H1 (cell line): Measurements from ENCODE around the gene TRIP13. TPM values are rescaled to one million over a fixed set of nuclear protein-coding genes. Genes with fewer than 3 reads are reported as not detected.
A peak's percentile ranks its signal among the peaks of the same experiment; 100 is the strongest.

Experiments
- CTCF ChIA-PET: fragments of 300-600 bp; sonication (Branson Sonifier 250); formaldehyde crosslinking; loops from one replicate; lab custom pipeline; 2021; ENCODE audit not compliant: partially characterized antibody; lab: Charles Lee
- POLR2A ChIA-PET: fragments of 300-600 bp; sonication (Branson Sonifier 250); formaldehyde crosslinking; loops from one replicate; lab custom pipeline; 2021; ENCODE audit warnings: inconsistent platforms; ENCODE audit not compliant: partially characterized antibody; lab: Charles Lee
- DNase-seq, 2 experiments: peaks; one replicate each; pipeline versions ENCODE4 v3.0.0 to v3.0.0-alpha.2; 2010 to 2022; ENCODE audit warnings: low spot score in 2 of 2, low read depth in 1 of 2, mixed read lengths in 1 of 2
- FAIRE-seq: peaks from 2 replicates; lab custom pipeline; 2011; peaks lifted over from hg19 to GRCh38; lab: Jason Lieb, UNC
- H2AFZ ChIP-seq: 2 replicates; pipeline ENCODE4 v1.8.1; 2012; ENCODE audit warnings: low read length, inconsistent platforms
- H2AK5ac ChIP-seq: 2 replicates; pipeline ENCODE4 v1.6.1; 2013; ENCODE audit warnings: low read depth, low read length
- H2BK120ac ChIP-seq: replicated peaks from 2 replicates; pipeline ENCODE3; 2013; ENCODE audit warnings: low read depth, low read length, inconsistent platforms
- H2BK12ac ChIP-seq: 2 replicates; pipeline ENCODE4 v1.6.1; 2013; ENCODE audit warnings: low read depth, low read length
- H2BK15ac ChIP-seq: 2 replicates; pipeline ENCODE4 v1.6.1; 2013; ENCODE audit warnings: low read length
- H2BK20ac ChIP-seq: 2 replicates; pipeline ENCODE4 v1.6.1; 2013; ENCODE audit warnings: low read length
- H2BK5ac ChIP-seq: 2 replicates; pipeline ENCODE4 v1.6.1; 2013; ENCODE audit warnings: low read depth, low read length
- H3K14ac ChIP-seq: 2 replicates; pipeline ENCODE4 v1.6.1; 2013; ENCODE audit warnings: inconsistent platforms; ENCODE audit not compliant: insufficient read length
- H3K18ac ChIP-seq: 2 replicates; pipeline ENCODE4 v1.6.1; 2013; ENCODE audit warnings: low read length; ENCODE audit errors: extremely low read depth
- H3K23ac ChIP-seq: 2 replicates; pipeline ENCODE4 v1.6.1; 2013; ENCODE audit warnings: inconsistent platforms; ENCODE audit not compliant: insufficient read length
- H3K23me2 ChIP-seq: 2 replicates; pipeline ENCODE4 v1.6.1; 2013; ENCODE audit warnings: low read depth, low read length
- H3K27ac ChIP-seq: 2 replicates; pipeline ENCODE4 v1.6.1; 2011; ENCODE audit warnings: low read depth, low read length, inconsistent platforms
- H3K27me3 ChIP-seq, 4 experiments: replicated peaks in 1 of 4; 1 replicate in 1 of 4; 2 replicates in 3 of 4; pipeline versions ENCODE4 v1.6.1 to v1.8.1; 2011 to 2013; ENCODE audit warnings: low read length in 3 of 4, mild to moderate bottlenecking in 3 of 4, inconsistent platforms in 2 of 4, mixed read lengths in 2 of 4, moderate library complexity in 1 of 4; ENCODE audit not compliant: control insufficient read depth in 3 of 4, insufficient read depth in 3 of 4; ENCODE audit errors: extremely low read depth in 1 of 4
- H3K36me3 ChIP-seq, 4 experiments: 2 replicates each; pipeline versions ENCODE4 v1.6.1 to v1.8.1; 2011 to 2013; ENCODE audit warnings: mild to moderate bottlenecking in 4 of 4, low read length in 3 of 4, moderate library complexity in 2 of 4, control low read depth in 1 of 4, inconsistent platforms in 1 of 4; ENCODE audit not compliant: insufficient read depth in 4 of 4, control insufficient read depth in 2 of 4
- H3K4ac ChIP-seq: replicated peaks from 2 replicates; pipeline ENCODE3; 2013; ENCODE audit warnings: low read length, low read depth, mixed read lengths, inconsistent platforms; ENCODE audit not compliant: insufficient read length
- H3K4me1 ChIP-seq, 4 experiments: replicated peaks in 1 of 4; 1 replicate in 1 of 4; 2 replicates in 3 of 4; pipeline versions ENCODE4 v1.6.1 to v1.8.1; 2011 to 2013; ENCODE audit warnings: low read length in 3 of 4, inconsistent platforms in 2 of 4, mixed read lengths in 1 of 4; ENCODE audit not compliant: insufficient read depth in 4 of 4, control insufficient read depth in 3 of 4
- H3K4me2 ChIP-seq, 2 experiments: 2 replicates each; pipeline versions ENCODE4 v1.6.1 to v1.8.1; 2011 to 2013; ENCODE audit warnings: low read depth in 2 of 2, low read length in 2 of 2, control low read depth in 1 of 2, inconsistent platforms in 1 of 2, mild to moderate bottlenecking in 1 of 2; ENCODE audit not compliant: insufficient read depth in 1 of 2
- H3K4me3 ChIP-seq, 4 experiments: fragments of 200-600, 300-600 bp in 1 of 4; sonication (generic), shearing (Covaris generic), sonication (Bioruptor Twin) in 1 of 4; 2 replicates each; pipeline versions ENCODE4 v1.5.1 to v1.8.1; 2011 to 2016; ENCODE audit warnings: low read length in 4 of 4, low read depth in 3 of 4, control low read depth in 2 of 4, inconsistent platforms in 2 of 4, mild to moderate bottlenecking in 2 of 4, mixed read lengths in 1 of 4, moderate library complexity in 1 of 4; ENCODE audit not compliant: insufficient read depth in 2 of 4; ENCODE audit errors: extremely low read depth in 1 of 4
- H3K56ac ChIP-seq: replicated peaks from 2 replicates; pipeline ENCODE3; 2013; ENCODE audit warnings: low read depth, mild to moderate bottlenecking, mixed read lengths, low read length, inconsistent platforms; ENCODE audit not compliant: insufficient read length
- H3K79me1 ChIP-seq: 2 replicates; pipeline ENCODE4 v1.6.1; 2013; ENCODE audit warnings: low read depth, low read length, control low read depth
- H3K79me2 ChIP-seq, 2 experiments: 2 replicates each; pipeline versions ENCODE4 v1.6.1 to v1.8.1; 2012 to 2013; ENCODE audit warnings: low read length in 2 of 2, mild to moderate bottlenecking in 2 of 2, inconsistent platforms in 1 of 2; ENCODE audit not compliant: insufficient read depth in 2 of 2, control insufficient read depth in 1 of 2
- H3K9ac ChIP-seq, 4 experiments: replicated peaks in 1 of 4; 1 replicate in 1 of 4; 2 replicates in 3 of 4; pipeline versions ENCODE4 v1.6.1 to v1.8.1; 2011 to 2013; ENCODE audit warnings: low read depth in 3 of 4, low read length in 3 of 4, control low read depth in 2 of 4, mild to moderate bottlenecking in 2 of 4, moderate library complexity in 2 of 4, inconsistent platforms in 1 of 4; ENCODE audit errors: extremely low read depth in 1 of 4
- H3K9me3 ChIP-seq, 2 experiments: 2 replicates each; pipeline versions ENCODE4 v1.6.1 to v1.8.1; 2012 to 2013; ENCODE audit warnings: mild to moderate bottlenecking in 2 of 2, moderate library complexity in 2 of 2, control low read depth in 1 of 2, inconsistent platforms in 1 of 2, low read depth in 1 of 2, low read length in 1 of 2, mixed read lengths in 1 of 2; ENCODE audit not compliant: insufficient read depth in 2 of 2
- H4K20me1 ChIP-seq, 2 experiments: replicated peaks in 1 of 2; 2 replicates each; pipeline versions ENCODE3 to v1.8.1; 2011 to 2013; ENCODE audit warnings: inconsistent platforms in 2 of 2, low read length in 2 of 2, mild to moderate bottlenecking in 1 of 2; ENCODE audit not compliant: insufficient read depth in 2 of 2, control insufficient read depth in 1 of 2
- H4K5ac ChIP-seq: 2 replicates; pipeline ENCODE4 v1.6.1; 2013; ENCODE audit warnings: low read length, low read depth, mixed read lengths, inconsistent platforms; ENCODE audit not compliant: insufficient read length
- H4K8ac ChIP-seq: 2 replicates; pipeline ENCODE4 v1.8.0; 2013; ENCODE audit warnings: mild to moderate bottlenecking, moderate library complexity, low read length, inconsistent platforms; ENCODE audit not compliant: insufficient read depth; ENCODE audit errors: extremely low read depth
- H4K91ac ChIP-seq: replicated peaks from 2 replicates; pipeline ENCODE3; 2013; ENCODE audit warnings: low read length, mixed read lengths, inconsistent platforms; ENCODE audit not compliant: insufficient read length
- KDM5A ChIP-seq: fragments of 200-600 bp; IDR thresholded peaks from 2 replicates; pipeline ENCODE4 v1.7.1; 2012; ENCODE audit warnings: mild to moderate bottlenecking, low read length, inconsistent platforms, mixed read lengths
- POU5F1 ChIP-seq: IDR thresholded peaks from 2 replicates; pipeline ENCODE4 v1.6.1; 2011; ENCODE audit warnings: low read depth, mild to moderate bottlenecking, low read length, moderate library complexity
- RBBP5 ChIP-seq: IDR thresholded peaks from 2 replicates; pipeline ENCODE4 v1.7.1; 2012; ENCODE audit warnings: low read depth, mild to moderate bottlenecking, inconsistent platforms, low read length, moderate library complexity, borderline replicate concordance
- SP4 ChIP-seq: IDR thresholded peaks from 2 replicates; pipeline ENCODE4 v1.6.1; 2012; ENCODE audit warnings: low read length, inconsistent platforms
- TAF1 ChIP-seq: IDR thresholded peaks from 2 replicates; pipeline ENCODE4 v1.6.1; 2011; ENCODE audit warnings: mild to moderate bottlenecking, low read depth, low read length
- WGBS, 2 experiments: shearing (Covaris generic) in 1 of 2; methylation state at CpG; one replicate each; pipeline versions ENCODE4 v1.1.6 to v1.1.7; 2013 to 2015; ENCODE audit warnings: low lambda C conversion rate in 2 of 2, mixed read lengths in 2 of 2, inconsistent platforms in 1 of 2, low coverage in 1 of 2, missing lambda C conversion rate in 1 of 2; ENCODE audit not compliant: insufficient replicate concordance in 2 of 2, insufficient coverage in 1 of 2, insufficient read length in 1 of 2; ENCODE audit errors: extremely low coverage in 1 of 2, missing lambda C conversion rate in 1 of 2; 5-methylcytosine and 5-hydroxymethylcytosine counted together
- polyA plus RNA-seq, 7 experiments: library from polyadenylated mRNA; depleted of rRNA in 3 of 7; stranded (reverse) in 5 of 7; unstranded in 2 of 7; fragments of >200 nt in 5 of 7; fragments of 200-250 nt in 2 of 7; gene quantifications; 1 replicate in 5 of 7; 2 replicates in 1 of 7; 4 replicates in 1 of 7; pipeline versions ENCODE4 v1.2.1 to v1.2.3, GENCODE V29; 2011 to 2013; ENCODE audit warnings: missing spikeins in 2 of 7, mixed read lengths in 2 of 7
- total RNA-seq: library from RNA; stranded (reverse); fragmentation: NEBNext Ultra II Directional; extraction: Animal tissue kit (Norgen Biotek cat#: 25700); gene quantifications from 2 replicates; pipeline ENCODE4 v1.2.1, GENCODE V29; 2021

TRIP13 gene
- total and polyA plus RNA-seq, 2 of the 8 experiments (the other 6 are each of a cell fraction or from before 2014, with no cell fraction given) = 20.0 to 39.2 TPM

GRCh38 chr5:946720-947625 is 54.3 kb downstream of the TRIP13 start:
- DNase-seq = peak in 1 of 2 experiments; percentile 35
- no peak overlapping the region for H3K4me2 ChIP-seq

More at GRCh38 chr5:946720-947625, 54.3 kb downstream of the TRIP13 start:
- Histone ChIP-seq H3K23me2 (no peaks in the 10 kb centered on the region), H3K14ac (no peak overlapping the region), H4K91ac (no peak overlapping the region), H3K9me3 (no peaks in the 10 kb centered on the region), H3K4me3 (no peak overlapping the region), H2BK120ac (no peak overlapping the region), H2BK20ac (no peak overlapping the region), H3K79me2 (no peaks in the 10 kb centered on the region), H3K27me3 (peaks cover 0 to 6% (median 4%) of the 10 kb centered on the region in 4 experiments; a peak in 4 of 7 replicates), H3K4me1 (peaks cover 0 to 4% (median 0%) of the 10 kb centered on the region in 4 experiments; a peak in 2 of 7 replicates), H2BK5ac (no peak overlapping the region), H2BK12ac (no peak overlapping the region), H3K9ac (no peak overlapping the region), H4K8ac (peak overlapping the region; percentile 87), H4K20me1 (no peaks in the 10 kb centered on the region), H3K36me3 (no peaks in the 10 kb centered on the region), H3K18ac (no peak overlapping the region), H2BK15ac (0 out of 2 replicates have a peak overlapping the region, but pooled peaks have one; percentile 29), H2AFZ (no peak overlapping the region), H4K5ac (no peak overlapping the region), H3K4ac (no peak overlapping the region), H3K79me1 (no peaks in the 10 kb centered on the region), H2AK5ac (no peak overlapping the region), H3K27ac (no peak overlapping the region), H3K23ac (no peak overlapping the region), H3K56ac (no peak overlapping the region)
- POLR2A ChIA-PET = interaction anchor here (2.1 kb wide), 1 partner anchor 15 kb away, joined by 8 read pairs; no protein-coding TSS in a partner anchor
- WGBS, 2 experiments = 90% methylated on average over 30 of the region's 30 CpGs; no CpG with 5 or more reads in 1 of the 2 experiments
- CTCF ChIA-PET = interaction anchor here (1.0 to 3.2 kb wide), 12 partner anchors 11 to 227 kb away, joined by 3 to 13 read pairs (median 4); no protein-coding TSS in a partner anchor
- no peak for TF ChIP-seq KDM5A
- TF ChIP-seq POU5F1 = no peak
- TF ChIP-seq SP4 = no peak
- TF ChIP-seq TAF1 = no peak
- TF ChIP-seq RBBP5 = no peak
- FAIRE-seq = no peak
